ENCODE results near the gene ZPBP. TPM values are rescaled to one million over a fixed set of nuclear protein-coding genes. Genes with fewer than 3 reads are reported as not detected.
"Not testable (repeated sequence)": the region's sequence is repeated elsewhere in the genome, so short reads cannot be mapped to it uniquely, and the experiment has no call there.

Gene ZPBP
- polyA plus RNA-seq, 1 donor from 2014 or later = not detected

- no peak overlapping the region for H3K27ac Mint-ChIP-seq
- H3K36me3 Mint-ChIP-seq = peaks cover 6% of the 10 kb centered on the region
- peak overlapping the region in 1 of 4 donors; percentile 24 for H3K4me3 Mint-ChIP-seq
- peaks cover 5% of the 10 kb centered on the region for H3K27me3 Mint-ChIP-seq
- peaks cover 9 to 41% (median 14%) of the 10 kb centered on the region in 3 donors for H3K9me3 Mint-ChIP-seq
- H3K4me1 Mint-ChIP-seq = peaks cover 13 to 17% (median 16%) of the 10 kb centered on the region in 3 donors
These were observed 20.0 kb downstream of the ZPBP start for GRCh38 chr7:50073093-50073492.

GRCh38 chr7:50069613-50070012 lies 23.4 kb downstream of the ZPBP start:
- peaks cover 4% of the 10 kb centered on the region for H3K36me3 Mint-ChIP-seq
- peak overlapping the region; percentile 0 to 44 (median 20) for H3K27ac Mint-ChIP-seq
- peaks cover 3% of the 10 kb centered on the region for H3K27me3 Mint-ChIP-seq
- peak overlapping the region; percentile 79 to 95 (median 90) for H3K4me3 Mint-ChIP-seq
- H3K9me3 Mint-ChIP-seq = peaks cover 2 to 26% (median 13%) of the 10 kb centered on the region in 3 donors
- peaks cover 15 to 20% (median 19%) of the 10 kb centered on the region in 3 donors for H3K4me1 Mint-ChIP-seq

- Mint-ChIP-seq H3K4me3 (peak overlapping the region; percentile 79 to 95 (median 90)), H3K4me1 (peaks cover 15 to 20% (median 19%) of the 10 kb centered on the region in 3 donors), H3K27me3 (peaks cover 5% of the 10 kb centered on the region), H3K27ac (peak overlapping the region; percentile 0 to 95 (median 44)), H3K36me3 (peaks cover 4% of the 10 kb centered on the region), H3K9me3 (peaks cover 2 to 22% (median 11%) of the 10 kb centered on the region in 3 donors)
These were observed 24.0 kb downstream of the ZPBP start for GRCh38 chr7:50068850-50069551.

- peak overlapping the region; percentile 66 to 91 (median 84) for H3K4me3 Mint-ChIP-seq
- H3K27me3 Mint-ChIP-seq = peaks cover 3% of the 10 kb centered on the region
- H3K27ac Mint-ChIP-seq = peak overlapping the region in 1 of 3 donors; percentile 95
- H3K4me1 Mint-ChIP-seq = peaks cover 15 to 20% (median 19%) of the 10 kb centered on the region in 3 donors
- H3K9me3 Mint-ChIP-seq = peaks cover 2 to 22% (median 12%) of the 10 kb centered on the region in 3 donors
- H3K36me3 Mint-ChIP-seq = no peaks in the 10 kb centered on the region
These were observed 25.0 kb downstream of the ZPBP start for GRCh38 chr7:50068026-50068425.

GRCh38 chr7:50062951-50063350 lies 30.1 kb downstream of the ZPBP start:
- H3K4me1 Mint-ChIP-seq = peaks cover 0 to 3% (median under 1%) of the 10 kb centered on the region in 3 donors

GRCh38 chr7:50056131-50056530 lies 36.9 kb downstream of the ZPBP start:
- no peak overlapping the region for H3K27ac Mint-ChIP-seq
- peaks cover 9% of the 10 kb centered on the region for H3K27me3 Mint-ChIP-seq
- no peaks in the 10 kb centered on the region for H3K36me3 Mint-ChIP-seq
- H3K4me3 Mint-ChIP-seq = no peak overlapping the region
- peaks cover 0 to 3% (median 0%) of the 10 kb centered on the region in 3 donors for H3K9me3 Mint-ChIP-seq
- H3K4me1 Mint-ChIP-seq = no peaks in the 10 kb centered on the region

More at GRCh38 chr7:50062951-50063350, 30.1 kb downstream of the ZPBP start:
- Mint-ChIP-seq H3K4me3 (no peak overlapping the region), H3K27me3 (peaks cover 8% of the 10 kb centered on the region), H3K27ac (no peak overlapping the region), H3K9me3 (peaks cover 0 to 25% (median 15%) of the 10 kb centered on the region in 3 donors), H3K36me3 (no peaks in the 10 kb centered on the region)

- peaks cover 12% of the 10 kb centered on the region for H3K27me3 Mint-ChIP-seq
- H3K4me1 Mint-ChIP-seq = no peaks in the 10 kb centered on the region
- peaks cover 7 to 26% (median 9%) of the 10 kb centered on the region in 3 donors for H3K9me3 Mint-ChIP-seq
These were observed 45.3 kb downstream of the ZPBP start for GRCh38 chr7:50047716-50048115.

GRCh38 chr7:50041165-50041564 lies 51.9 kb downstream of the ZPBP start:
- not testable (repeated sequence) for H3K27ac Mint-ChIP-seq, H3K4me1 Mint-ChIP-seq, H3K36me3 Mint-ChIP-seq
- peaks cover 10% of the 10 kb centered on the region for H3K27me3 Mint-ChIP-seq
- H3K4me3 Mint-ChIP-seq = peak overlapping the region in 1 of 4 donors; percentile 24
- H3K9me3 Mint-ChIP-seq = peaks cover 3 to 25% (median 3%) of the 10 kb centered on the region in 3 donors

More at GRCh38 chr7:50047716-50048115, 45.3 kb downstream of the ZPBP start:
- H3K36me3 Mint-ChIP-seq = no peaks in the 10 kb centered on the region
- H3K27ac Mint-ChIP-seq = no peak overlapping the region
- H3K4me3 Mint-ChIP-seq = no peak overlapping the region

- Mint-ChIP-seq H3K27ac (no peak overlapping the region), H3K9me3 (peaks cover 0 to 5% (median 0%) of the 10 kb centered on the region in 3 donors), H3K27me3 (peaks cover 8% of the 10 kb centered on the region)
These were observed 56.0 kb downstream of the ZPBP start for GRCh38 chr7:50037086-50037485.

GRCh38 chr7:50022991-50023390 lies 70.1 kb downstream of the ZPBP start:
- H3K9me3 Mint-ChIP-seq = peaks cover 2 to 5% (median 5%) of the 10 kb centered on the region in 3 donors
- no peak overlapping the region for H3K4me3 Mint-ChIP-seq
- H3K36me3 Mint-ChIP-seq = no peaks in the 10 kb centered on the region
- no peak overlapping the region for H3K27ac Mint-ChIP-seq
- H3K27me3 Mint-ChIP-seq = peaks cover 7% of the 10 kb centered on the region
- H3K4me1 Mint-ChIP-seq = no peaks in the 10 kb centered on the region

More at GRCh38 chr7:50037086-50037485, 56.0 kb downstream of the ZPBP start:
- Mint-ChIP-seq H3K4me3 (no peak overlapping the region), H3K4me1 (no peaks in the 10 kb centered on the region), H3K36me3 (peaks cover 2% of the 10 kb centered on the region)

- Mint-ChIP-seq H3K4me3 (no peak overlapping the region), H3K27ac (no peak overlapping the region), H3K27me3 (peaks cover 7% of the 10 kb centered on the region), H3K4me1 (no peaks in the 10 kb centered on the region), H3K36me3 (no peaks in the 10 kb centered on the region), H3K9me3 (peaks cover 2 to 5% (median 5%) of the 10 kb centered on the region in 3 donors)
These were observed 70.6 kb downstream of the ZPBP start for GRCh38 chr7:50022451-50022850.

- Mint-ChIP-seq H3K27ac (no peak overlapping the region), H3K4me3 (no peak overlapping the region), H3K27me3 (peaks cover 3% of the 10 kb centered on the region), H3K36me3 (no peaks in the 10 kb centered on the region), H3K4me1 (no peaks in the 10 kb centered on the region), H3K9me3 (no peaks in the 10 kb centered on the region)
These were observed 97.4 kb downstream of the ZPBP start for GRCh38 chr7:49995681-49996080.

- Mint-ChIP-seq H3K9me3 (peaks cover 1 to 12% (median 9%) of the 10 kb centered on the region in 3 donors), H3K27ac (no peak overlapping the region), H3K36me3 (no peaks in the 10 kb centered on the region), H3K4me1 (no peaks in the 10 kb centered on the region), H3K27me3 (peaks cover 5% of the 10 kb centered on the region), H3K4me3 (peak overlapping the region in 1 of 4 donors; percentile 63)
These were observed 106.9 kb downstream of the ZPBP start for GRCh38 chr7:49986191-49986590.

- Mint-ChIP-seq H3K4me1 (peaks cover 0 to under 1% (median 0%) of the 10 kb centered on the region in 3 donors), H3K9me3 (peaks cover 0 to 1% (median 0%) of the 10 kb centered on the region in 3 donors), H3K36me3 (no peaks in the 10 kb centered on the region), H3K4me3 (no peak overlapping the region), H3K27me3 (no peaks in the 10 kb centered on the region), H3K27ac (no peak overlapping the region)
These were observed 112.6 kb downstream of the ZPBP start for GRCh38 chr7:49980465-49980864.

- no peaks in the 10 kb centered on the region for H3K27me3 Mint-ChIP-seq
- H3K27ac Mint-ChIP-seq = no peak overlapping the region
- H3K36me3 Mint-ChIP-seq = no peaks in the 10 kb centered on the region
- H3K4me3 Mint-ChIP-seq = no peak overlapping the region
- peaks cover 0 to 2% (median 0%) of the 10 kb centered on the region in 3 donors for H3K4me1 Mint-ChIP-seq
- H3K9me3 Mint-ChIP-seq = peaks cover 0 to 6% (median 0%) of the 10 kb centered on the region in 3 donors
These were observed 116.8 kb downstream of the ZPBP start for GRCh38 chr7:49976238-49976637.

Measured in IgD-negative memory B cell (primary cell).